Naive thymus-derived CD8-positive, alpha-beta T cell (primary cell): ENCODE data around the gene GNG13. TPM values are rescaled to one million over a fixed set of nuclear protein-coding genes. Genes with fewer than 3 reads are reported as not detected.
"Not testable (repeated sequence)": the region's sequence is repeated elsewhere in the genome, so short reads cannot be mapped to it uniquely, and the experiment has no call there.

Experiments used
- ATAC-seq, 2 donors: fragments of 150-1000 bp; cut with Tn5 transposase in 1 of 2; sonication (Bioruptor Pico), chemical (Tn5 transposase) in 1 of 2; 1 replicate in 1 of 2; 2 replicates in 1 of 2; pipeline ENCODE4 v1.10.0; 2021; ENCODE audit warnings: mild to moderate bottlenecking in 2 of 2, moderate library complexity in 2 of 2
- POLR2A ChIA-PET: fragments of 350-600 bp; sonication (Branson Sonifier 250); formaldehyde crosslinking; loops from one replicate; lab custom pipeline; 2021; ENCODE audit warnings: antibody characterized with exemption; lab: Charles Lee
- DNase-seq, 10 donors: peaks; one replicate each; pipeline versions ENCODE4 v3.0.0 to v3.0.0-alpha.2; 2020 to 2022
- H3K27ac Mint-ChIP-seq, 10 donors: one replicate each; pipeline ENCODE4 v1.8.0; 2020 to 2022; ENCODE audit warnings: mild to moderate bottlenecking in 10 of 10, mixed read lengths in 10 of 10, moderate library complexity in 4 of 10, inconsistent platforms in 1 of 10
- H3K27me3 Mint-ChIP-seq, 5 donors: one replicate each; pipeline ENCODE4 v1.8.0; 2021 to 2022; ENCODE audit warnings: mixed read lengths in 5 of 5
- H3K36me3 Mint-ChIP-seq, 3 donors: one replicate each; pipeline ENCODE4 v1.8.0; 2020 to 2022; ENCODE audit warnings: mixed read lengths in 3 of 3, mild to moderate bottlenecking in 2 of 3, inconsistent platforms in 1 of 3
- H3K4me1 Mint-ChIP-seq, 4 donors: one replicate each; pipeline ENCODE4 v1.8.0; 2021 to 2022; ENCODE audit warnings: mixed read lengths in 4 of 4
- H3K4me3 Mint-ChIP-seq, 10 donors: one replicate each; pipeline ENCODE4 v1.8.0; 2020 to 2022; ENCODE audit warnings: mild to moderate bottlenecking in 10 of 10, mixed read lengths in 10 of 10, moderate library complexity in 6 of 10, inconsistent platforms in 1 of 10
- H3K9me3 Mint-ChIP-seq, 9 donors: one replicate each; pipeline ENCODE4 v1.8.0; 2020 to 2022; ENCODE audit warnings: mixed read lengths in 9 of 9, mild to moderate bottlenecking in 3 of 9, inconsistent platforms in 1 of 9, moderate library complexity in 1 of 9
- polyA plus RNA-seq, 3 donors: library from polyadenylated mRNA; unstranded; fragments of 300-500 nt; fragmentation: Illumina TruSeq; gene quantifications; one replicate each; pipeline ENCODE4 v1.2.3, GENCODE V29; 2021
- total RNA-seq, 8 experiments: library from RNA in 2 of 8; stranded (reverse) in 2 of 8; gene quantifications; one replicate each; pipeline ENCODE4 v1.2.3 and lab custom pipeline; 2021 to 2026

Gene GNG13
- total and polyA plus RNA-seq, 5 experiments from 2014 or later, result not detected

GRCh38 chr16:828891-829290 lies 28.4 kb upstream of the GNG13 start:
- ATAC-seq (no peak), DNase-seq (no peak)
- H3K4me1 Mint-ChIP-seq, result no peaks in the 10 kb centered on the region
- peaks cover 1 to 24% (median 7%) of the 10 kb centered on the region in 5 donors for H3K27me3 Mint-ChIP-seq
- no peaks in the 10 kb centered on the region for H3K9me3 Mint-ChIP-seq
- no peak overlapping the region for H3K27ac Mint-ChIP-seq
- POLR2A ChIA-PET, result no interaction called here
- H3K36me3 Mint-ChIP-seq, result no peaks in the 10 kb centered on the region
- H3K4me3 Mint-ChIP-seq, result no peak overlapping the region

GRCh38 chr16:827513-827912 lies 27.0 kb upstream of the GNG13 start:
- no peaks in the 10 kb centered on the region for H3K4me1 Mint-ChIP-seq
- no peak overlapping the region for H3K4me3 Mint-ChIP-seq
- POLR2A ChIA-PET, result no interaction called here
- ATAC-seq (no peak), DNase-seq (no peak)
- no peaks in the 10 kb centered on the region for H3K9me3 Mint-ChIP-seq
- H3K27me3 Mint-ChIP-seq, result peaks cover 3 to 29% (median 7%) of the 10 kb centered on the region in 5 donors
- no peaks in the 10 kb centered on the region for H3K36me3 Mint-ChIP-seq
- no peak overlapping the region for H3K27ac Mint-ChIP-seq

- no peak overlapping the region for H3K27ac Mint-ChIP-seq
Measured at GRCh38 chr16:825341-826061, 25.0 kb upstream of the GNG13 start.

GRCh38 chr16:824601-825000 lies 24.1 kb upstream of the GNG13 start:
- no peak overlapping the region for H3K27ac Mint-ChIP-seq
- ATAC-seq (no peak), DNase-seq (no peak)
- no peaks in the 10 kb centered on the region for H3K36me3 Mint-ChIP-seq
- H3K4me3 Mint-ChIP-seq, result no peak overlapping the region
- H3K27me3 Mint-ChIP-seq, result peaks cover 1 to 33% (median 5%) of the 10 kb centered on the region in 5 donors
- no peaks in the 10 kb centered on the region for H3K9me3 Mint-ChIP-seq
- POLR2A ChIA-PET, result no interaction called here
- peaks cover 6 to 7% (median 7%) of the 10 kb centered on the region in 4 donors for H3K4me1 Mint-ChIP-seq

More at GRCh38 chr16:825341-826061, 25.0 kb upstream of the GNG13 start:
- no peaks in the 10 kb centered on the region for H3K36me3 Mint-ChIP-seq
- ATAC-seq (no peak), DNase-seq (no peak)
- POLR2A ChIA-PET, result no interaction called here
- peaks cover 3 to 38% (median 10%) of the 10 kb centered on the region in 5 donors for H3K27me3 Mint-ChIP-seq
- peaks cover 0 to 3% (median 0%) of the 10 kb centered on the region in 4 donors for H3K4me1 Mint-ChIP-seq
- H3K4me3 Mint-ChIP-seq, result no peak overlapping the region
- H3K9me3 Mint-ChIP-seq, result no peaks in the 10 kb centered on the region

- Mint-ChIP-seq H3K27ac (no peak overlapping the region), H3K27me3 (peaks cover 0 to 29% (median 4%) of the 10 kb centered on the region in 5 donors), H3K4me3 (no peak overlapping the region), H3K4me1 (peaks cover 8 to 11% (median 10%) of the 10 kb centered on the region in 4 donors), H3K9me3 (no peaks in the 10 kb centered on the region), H3K36me3 (no peaks in the 10 kb centered on the region)
- ATAC-seq (no peak), DNase-seq (no peak)
- POLR2A ChIA-PET, result no interaction called here
Measured at GRCh38 chr16:824194-824593, 23.7 kb upstream of the GNG13 start.

GRCh38 chr16:822909-823297 lies 22.4 kb upstream of the GNG13 start:
- H3K4me1 Mint-ChIP-seq, result peaks cover 8 to 11% (median 10%) of the 10 kb centered on the region in 4 donors
- H3K36me3 Mint-ChIP-seq, result no peaks in the 10 kb centered on the region
- no peaks in the 10 kb centered on the region for H3K9me3 Mint-ChIP-seq
- ATAC-seq (no peak), DNase-seq (no peak)
- H3K27me3 Mint-ChIP-seq, result peaks cover 0 to 28% (median 4%) of the 10 kb centered on the region in 5 donors
- POLR2A ChIA-PET, result no interaction called here
- H3K4me3 Mint-ChIP-seq, result no peak overlapping the region
- peak overlapping the region in 1 of 10 donors; percentile 37 for H3K27ac Mint-ChIP-seq

- Mint-ChIP-seq H3K9me3 (no peaks in the 10 kb centered on the region), H3K27ac (no peak overlapping the region), H3K36me3 (no peaks in the 10 kb centered on the region), H3K27me3 (peaks cover 0 to 31% (median 4%) of the 10 kb centered on the region in 5 donors), H3K4me3 (no peak overlapping the region), H3K4me1 (peaks cover 8 to 11% (median 10%) of the 10 kb centered on the region in 4 donors)
- POLR2A ChIA-PET, result no interaction called here
- DNase-seq (no peak), ATAC-seq (no peak)
Measured at GRCh38 chr16:822174-822908, 21.8 kb upstream of the GNG13 start.

GRCh38 chr16:821751-822150 lies 21.2 kb upstream of the GNG13 start:
- Mint-ChIP-seq H3K36me3 (no peaks in the 10 kb centered on the region), H3K27ac (no peak overlapping the region), H3K4me3 (no peak overlapping the region), H3K27me3 (peaks cover 0 to 31% (median 4%) of the 10 kb centered on the region in 5 donors), H3K4me1 (peaks cover 8 to 11% (median 10%) of the 10 kb centered on the region in 4 donors), H3K9me3 (no peaks in the 10 kb centered on the region)
- DNase-seq (no peak), ATAC-seq (no peak)
- POLR2A ChIA-PET, result no interaction called here

GRCh38 chr16:820748-821147 lies 20.2 kb upstream of the GNG13 start:
- ATAC-seq (no peak), DNase-seq (no peak)
- peaks cover 0 to 34% (median 4%) of the 10 kb centered on the region in 5 donors for H3K27me3 Mint-ChIP-seq
- H3K9me3 Mint-ChIP-seq, result no peaks in the 10 kb centered on the region
- no peaks in the 10 kb centered on the region for H3K36me3 Mint-ChIP-seq
- peaks cover 8 to 11% (median 10%) of the 10 kb centered on the region in 4 donors for H3K4me1 Mint-ChIP-seq
- POLR2A ChIA-PET, result no interaction called here
- no peak overlapping the region for H3K27ac Mint-ChIP-seq
- H3K4me3 Mint-ChIP-seq, result no peak overlapping the region

GRCh38 chr16:820044-820408 lies 19.5 kb upstream of the GNG13 start:
- Mint-ChIP-seq H3K27me3 (peaks cover 0 to 38% (median 4%) of the 10 kb centered on the region in 5 donors), H3K4me1 (peaks cover 8 to 11% (median 10%) of the 10 kb centered on the region in 4 donors), H3K27ac (peak overlapping the region in 8 of 10 donors; percentile 29 to 88 (median 64)), H3K4me3 (peak overlapping the region in 5 of 10 donors; percentile 7 to 77 (median 57))
- H3K9me3 Mint-ChIP-seq, ATAC-seq, POLR2A ChIA-PET, DNase-seq, H3K36me3 Mint-ChIP-seq: not testable (repeated sequence)

- peaks cover 0 to 43% (median 4%) of the 10 kb centered on the region in 5 donors for H3K27me3 Mint-ChIP-seq
- POLR2A ChIA-PET, result interaction anchor here (0.9 kb wide), 1 partner anchor 12 kb away, joined by 3 read pairs; no protein-coding TSS in a partner anchor
- ATAC-seq (peak; percentile 73 to 96), DNase-seq (peak in 6 of 10 donors; percentile 9 to 64 (median 48))
- H3K4me3 Mint-ChIP-seq, result peak overlapping the region in 5 of 10 donors; percentile 21 to 69 (median 54)
- H3K36me3 Mint-ChIP-seq, result no peaks in the 10 kb centered on the region
- no peaks in the 10 kb centered on the region for H3K9me3 Mint-ChIP-seq
- H3K4me1 Mint-ChIP-seq, result peaks cover 8 to 11% (median 10%) of the 10 kb centered on the region in 4 donors
- peak overlapping the region in 9 of 10 donors; percentile 50 to 88 (median 70) for H3K27ac Mint-ChIP-seq
Measured at GRCh38 chr16:819336-820043, 19.0 kb upstream of the GNG13 start.

GRCh38 chr16:818592-818991 lies 18.1 kb upstream of the GNG13 start:
- peaks cover 0 to 47% (median 4%) of the 10 kb centered on the region in 5 donors for H3K27me3 Mint-ChIP-seq
- H3K27ac Mint-ChIP-seq, result no peak overlapping the region
- H3K4me1 Mint-ChIP-seq, result peaks cover 10 to 14% (median 11%) of the 10 kb centered on the region in 4 donors
- no peak for DNase-seq
- H3K36me3 Mint-ChIP-seq, result no peaks in the 10 kb centered on the region
- H3K9me3 Mint-ChIP-seq, result no peaks in the 10 kb centered on the region
- ATAC-seq, result no peak
- H3K4me3 Mint-ChIP-seq, result no peak overlapping the region
- POLR2A ChIA-PET, result interaction anchor here (0.9 kb wide), 1 partner anchor 11 kb away, joined by 3 read pairs; no protein-coding TSS in a partner anchor
